ENCODE measurements around the gene TMEM147. TPM values are rescaled to one million over a fixed set of nuclear protein-coding genes. Genes with fewer than 3 reads are reported as not detected.
A peak's percentile ranks its signal among the peaks of the same experiment; 100 is the strongest.

Gene TMEM147, protein sequence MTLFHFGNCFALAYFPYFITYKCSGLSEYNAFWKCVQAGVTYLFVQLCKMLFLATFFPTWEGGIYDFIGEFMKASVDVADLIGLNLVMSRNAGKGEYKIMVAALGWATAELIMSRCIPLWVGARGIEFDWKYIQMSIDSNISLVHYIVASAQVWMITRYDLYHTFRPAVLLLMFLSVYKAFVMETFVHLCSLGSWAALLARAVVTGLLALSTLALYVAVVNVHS
- total RNA-seq: 10 to 100 TPM; 27.5 to 46.6 (median 44.2) TPM
- 37.7 TPM for total RNA-seq (2013)
- total RNA-seq: 14.5 to 74.4 (median 28.4) reads per million in 29 experiments

DNA sequence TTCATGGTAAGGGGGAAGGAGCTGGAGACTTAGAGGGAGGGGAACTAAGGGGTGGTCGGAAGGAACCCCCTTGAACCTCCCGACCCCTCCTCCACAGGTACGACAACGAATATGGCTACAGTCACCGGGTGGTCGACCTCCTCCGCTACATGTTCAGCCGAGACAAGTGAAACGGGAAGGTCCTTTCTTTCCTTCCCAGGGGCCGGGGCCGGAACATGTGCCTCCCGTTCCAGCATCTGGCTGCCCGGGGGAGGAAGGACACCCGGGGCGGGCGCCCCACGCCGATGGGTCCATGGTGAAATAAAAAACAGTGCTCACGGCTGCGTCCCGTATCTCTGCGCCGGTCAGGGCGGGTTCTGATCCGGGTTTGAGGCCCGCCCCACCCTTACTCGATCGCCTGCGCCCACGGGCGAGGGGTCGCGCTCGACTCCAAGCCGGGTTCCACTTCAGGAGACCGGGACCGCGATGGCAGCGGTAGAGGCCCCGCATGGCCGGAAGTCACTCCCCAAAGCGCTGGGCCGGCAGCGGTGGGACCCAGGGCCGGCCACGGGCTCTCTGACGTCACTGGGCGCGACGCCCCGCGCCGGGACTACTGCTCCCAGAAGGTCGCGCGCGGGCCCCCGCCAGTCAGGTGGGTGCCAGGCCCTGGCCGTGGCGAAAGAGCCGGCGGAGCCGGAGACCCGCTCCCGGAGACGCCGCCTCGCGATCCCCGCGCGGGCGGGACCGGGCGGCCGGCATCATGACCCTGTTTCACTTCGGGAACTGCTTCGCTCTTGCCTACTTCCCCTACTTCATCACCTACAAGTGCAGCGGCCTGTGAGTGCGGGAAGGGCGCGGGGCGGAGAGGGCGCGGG lies at the start of gene TMEM147:
Gene TMEM147 (plus strand): TSS at position 626 of the 854 bp plus-strand sequence. CDS start 114 bp downstream, at position 740.
- Histone ChIP-seq H3K4me1 (ENCODE audit: control insufficient read depth in 1 of 2, extremely low read depth in 1 of 2, insufficient read depth in 2 of 2, low read length in 2 of 2) (peaks cover 10 to 38% of the 10 kb centered on the region in 2 experiments), H3K4me3 (ENCODE audit: control insufficient read depth in 1 of 2, extremely low read depth in 1 of 2, low read length in 1 of 2) (peak within 1 kb of the TSS; percentile 75 to 88)
- peak within 1 kb of the TSS; percentile 86 to 87 for H3K27ac Mint-ChIP-seq

DNA sequence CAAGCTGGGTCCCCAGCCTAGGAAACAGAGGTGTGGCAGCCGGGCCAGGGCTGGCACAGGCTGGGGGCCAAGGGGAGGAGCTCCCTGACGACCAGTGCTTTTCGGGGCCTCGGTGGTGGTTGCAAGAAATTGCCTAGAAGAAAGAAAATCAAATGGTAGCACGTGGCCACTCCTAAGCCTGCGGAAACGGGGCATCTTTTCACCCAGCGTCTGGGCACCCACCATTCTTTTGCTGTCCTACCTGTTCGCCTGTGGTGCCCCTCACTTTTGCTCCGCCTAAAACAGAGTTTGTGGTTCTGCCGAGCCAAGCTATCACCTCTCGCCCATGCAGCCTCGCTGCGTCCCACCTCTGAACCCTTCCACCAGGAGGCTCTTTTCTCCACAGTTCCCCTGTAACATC lies 48.0 kb upstream of the TMEM147 start:
- Histone ChIP-seq H3K27ac (ENCODE audit: low read length) (no peak overlapping the region), H3K9me3 (no peaks in the 10 kb centered on the region), H3K27me3 (replicated peaks in 1 of 2; ENCODE audit: control insufficient read depth in 2 of 2, extremely low read depth in 1 of 2, insufficient read depth in 2 of 2, low read length in 1 of 2) (peaks cover 0 to 32% of the 10 kb centered on the region in 2 experiments), H3K4me1 (ENCODE audit: control insufficient read depth in 1 of 2, extremely low read depth in 1 of 2, insufficient read depth in 2 of 2, low read length in 2 of 2) (peaks cover 0 to 8% of the 10 kb centered on the region in 2 experiments), H3K36me3 (ENCODE audit: control insufficient read depth in 2 of 2, extremely low read depth in 1 of 2, insufficient read depth in 1 of 2, low read length in 1 of 2) (no peaks in the 10 kb centered on the region), H3K4me3 (ENCODE audit: control insufficient read depth in 1 of 2, extremely low read depth in 1 of 2, low read length in 1 of 2) (no peak overlapping the region)
- Mint-ChIP-seq H3K27me3 (peaks cover 4 to 17% of the 10 kb centered on the region in 2 donors), H3K27ac (no peak overlapping the region), H3K36me3 (no peaks in the 10 kb centered on the region), H3K9me3 (no peaks in the 10 kb centered on the region), H3K4me3 (no peak overlapping the region), H3K4me1 (peaks cover 0 to 11% (median 2%) of the 10 kb centered on the region in 3 donors)
- ChIA-PET POLR2A (no interaction called here), CTCF (interaction anchor here in 1 of 2 donors (1.0 kb wide), 1 partner anchor 28 kb away, joined by 3 read pairs; no protein-coding TSS in a partner anchor)
- ATAC-seq (replicated peaks in 1 of 4) (no peak), DNase-seq (no peak)
- 83% methylated on average over 14 of the region's 14 CpGs for WGBS (ENCODE audit: insufficient coverage)

More for the DNA sequence above, at the start of gene TMEM147:
- Histone ChIP-seq H3K9me3 (no peaks in the 10 kb centered on the region), H3K36me3 (ENCODE audit: control insufficient read depth in 2 of 2, extremely low read depth in 1 of 2, insufficient read depth in 1 of 2, low read length in 1 of 2) (peaks cover 3 to 7% of the 10 kb centered on the region in 2 donors), H3K27ac (ENCODE audit: low read length) (peak within 1 kb of the TSS; percentile 88), H3K27me3 (replicated peaks in 1 of 2; ENCODE audit: control insufficient read depth in 2 of 2, extremely low read depth in 1 of 2, insufficient read depth in 2 of 2, low read length in 1 of 2) (no peaks in the 10 kb centered on the region)
- peak; percentile 34 to 81 (median 64) for DNase-seq
- H3K9me3 Mint-ChIP-seq: no peaks in the 10 kb centered on the region
- peaks cover 35 to 40% (median 39%) of the 10 kb centered on the region in 3 donors for H3K4me1 Mint-ChIP-seq
- H3K36me3 Mint-ChIP-seq: peaks cover 8% of the 10 kb centered on the region
- ChIA-PET CTCF (interaction anchor here in 1 of 2 donors (0.6 kb wide), 1 partner anchor 320 kb away, joined by 3 read pairs; no protein-coding TSS in a partner anchor), POLR2A (no interaction called here)
- peak within 1 kb of the TSS; percentile 83 to 89 (median 84) for H3K4me3 Mint-ChIP-seq
- peak; percentile 90 to 92 (median 92) for ATAC-seq (replicated peaks in 1 of 4)
- no peaks in the 10 kb centered on the region for H3K27me3 Mint-ChIP-seq
- under 1% methylated on average over 76 of the region's 85 CpGs for WGBS (ENCODE audit: insufficient coverage)

- no peaks in the 10 kb centered on the region for H3K9me3 ChIP-seq
- H3K4me1 Mint-ChIP-seq: peaks cover 0 to 11% (median 2%) of the 10 kb centered on the region in 3 donors
- peaks cover 4 to 13% of the 10 kb centered on the region in 2 donors for H3K27me3 Mint-ChIP-seq
- WGBS (ENCODE audit: insufficient coverage): 95% methylated on average over 2 of the region's 3 CpGs
- H3K9me3 Mint-ChIP-seq: no peaks in the 10 kb centered on the region
- no peak for DNase-seq
- H3K36me3 ChIP-seq (ENCODE audit: control insufficient read depth in 2 of 2, extremely low read depth in 1 of 2, insufficient read depth in 1 of 2, low read length in 1 of 2): no peaks in the 10 kb centered on the region
- H3K27ac ChIP-seq (ENCODE audit: low read length): no peak overlapping the region
- no peak overlapping the region for H3K4me3 ChIP-seq (ENCODE audit: control insufficient read depth in 1 of 2, extremely low read depth in 1 of 2, low read length in 1 of 2)
- no peak overlapping the region for H3K27ac Mint-ChIP-seq
- POLR2A ChIA-PET: no interaction called here
- H3K4me3 Mint-ChIP-seq: no peak overlapping the region
- H3K36me3 Mint-ChIP-seq: no peaks in the 10 kb centered on the region
- CTCF ChIA-PET: no interaction called here
- peaks cover 0 to 34% of the 10 kb centered on the region in 2 experiments for H3K27me3 ChIP-seq (replicated peaks in 1 of 2; ENCODE audit: control insufficient read depth in 2 of 2, extremely low read depth in 1 of 2, insufficient read depth in 2 of 2, low read length in 1 of 2)
- no peak for ATAC-seq (replicated peaks in 1 of 4)
- peaks cover 0 to 8% of the 10 kb centered on the region in 2 experiments for H3K4me1 ChIP-seq (ENCODE audit: control insufficient read depth in 1 of 2, extremely low read depth in 1 of 2, insufficient read depth in 2 of 2, low read length in 2 of 2)
Measured at GRCh38 chr19:35498220-35498619, 47.2 kb upstream of the TMEM147 start.

DNA sequence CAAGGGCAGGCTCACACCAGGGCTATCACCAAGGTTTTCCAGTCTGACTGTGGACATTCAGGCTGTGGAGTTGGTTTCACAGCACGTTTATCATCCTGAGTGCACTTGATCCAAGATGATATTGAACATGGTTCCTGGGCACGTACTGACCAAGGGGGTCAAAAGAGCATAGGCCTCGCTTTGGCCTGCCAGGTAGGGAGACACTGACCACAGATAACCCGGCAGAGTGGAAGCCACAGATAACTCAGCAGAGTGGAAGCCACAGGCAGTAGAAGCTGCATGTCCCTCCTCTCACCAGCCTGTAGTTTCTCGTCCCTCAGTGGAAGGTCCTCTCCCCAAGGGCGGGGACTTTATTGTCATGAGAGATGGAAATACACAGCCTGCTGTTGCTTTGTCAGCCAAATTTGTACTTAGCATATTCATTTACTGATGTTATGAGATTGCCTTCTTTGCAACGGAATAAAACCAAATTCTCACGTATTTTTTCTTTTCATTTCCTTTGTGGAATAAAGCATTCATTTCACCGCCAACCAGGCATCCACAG lies 46.4 kb upstream of the TMEM147 start:
- ChIA-PET CTCF (interaction anchor here in 1 of 2 donors (0.8 kb wide), 1 partner anchor 88 kb away, joined by 3 read pairs; no protein-coding TSS in a partner anchor), POLR2A (no interaction called here)
- Mint-ChIP-seq H3K4me3 (no peak overlapping the region), H3K27me3 (peaks cover 6 to 12% of the 10 kb centered on the region in 2 donors), H3K4me1 (peaks cover 0 to 11% (median 2%) of the 10 kb centered on the region in 3 donors), H3K27ac (no peak overlapping the region), H3K36me3 (no peaks in the 10 kb centered on the region), H3K9me3 (no peaks in the 10 kb centered on the region)
- DNase-seq (no peak), ATAC-seq (replicated peaks in 1 of 4) (no peak)
- no peak overlapping the region for H3K27ac ChIP-seq (ENCODE audit: low read length)
- H3K4me1 ChIP-seq (ENCODE audit: control insufficient read depth in 1 of 2, extremely low read depth in 1 of 2, insufficient read depth in 2 of 2, low read length in 2 of 2): peaks cover 0 to 8% of the 10 kb centered on the region in 2 experiments
- H3K36me3 ChIP-seq (ENCODE audit: control insufficient read depth in 2 of 2, extremely low read depth in 1 of 2, insufficient read depth in 1 of 2, low read length in 1 of 2): no peaks in the 10 kb centered on the region
- H3K9me3 ChIP-seq: no peaks in the 10 kb centered on the region
- H3K4me3 ChIP-seq (ENCODE audit: control insufficient read depth in 1 of 2, extremely low read depth in 1 of 2, low read length in 1 of 2): no peak overlapping the region
- 70% methylated on average over 6 of the region's 9 CpGs for WGBS (ENCODE audit: insufficient coverage)
- peaks cover 0 to 33% of the 10 kb centered on the region in 2 experiments for H3K27me3 ChIP-seq (replicated peaks in 1 of 2; ENCODE audit: control insufficient read depth in 2 of 2, extremely low read depth in 1 of 2, insufficient read depth in 2 of 2, low read length in 1 of 2)

- H3K4me1 Mint-ChIP-seq: peaks cover 0 to 4% (median 0%) of the 10 kb centered on the region in 3 donors
- H3K4me3 ChIP-seq (ENCODE audit: control insufficient read depth in 1 of 2, extremely low read depth in 1 of 2, low read length in 1 of 2): no peak overlapping the region
- no peaks in the 10 kb centered on the region for H3K36me3 Mint-ChIP-seq
- ChIA-PET CTCF (no interaction called here), POLR2A (no interaction called here)
- 85% methylated on average over 4 of the region's 10 CpGs for WGBS (ENCODE audit: insufficient coverage)
- no peak for ATAC-seq (replicated peaks in 1 of 4)
- peaks cover 13 to 17% of the 10 kb centered on the region in 2 donors for H3K27me3 Mint-ChIP-seq
- H3K36me3 ChIP-seq (ENCODE audit: control insufficient read depth in 2 of 2, extremely low read depth in 1 of 2, insufficient read depth in 1 of 2, low read length in 1 of 2): no peaks in the 10 kb centered on the region
- H3K27ac Mint-ChIP-seq: no peak overlapping the region
- no peaks in the 10 kb centered on the region for H3K9me3 Mint-ChIP-seq
- H3K27ac ChIP-seq (ENCODE audit: low read length): no peak overlapping the region
- H3K9me3 ChIP-seq: no peaks in the 10 kb centered on the region
- DNase-seq: no peak
- H3K4me1 ChIP-seq (ENCODE audit: control insufficient read depth in 1 of 2, extremely low read depth in 1 of 2, insufficient read depth in 2 of 2, low read length in 2 of 2): peaks cover 0 to under 1% of the 10 kb centered on the region in 2 experiments
- H3K4me3 Mint-ChIP-seq: no peak overlapping the region
- H3K27me3 ChIP-seq (replicated peaks in 1 of 2; ENCODE audit: control insufficient read depth in 2 of 2, extremely low read depth in 1 of 2, insufficient read depth in 2 of 2, low read length in 1 of 2): peaks cover 0 to 24% of the 10 kb centered on the region in 2 experiments
Measured at GRCh38 chr19:35500611-35501010, 44.8 kb upstream of the TMEM147 start.

DNA sequence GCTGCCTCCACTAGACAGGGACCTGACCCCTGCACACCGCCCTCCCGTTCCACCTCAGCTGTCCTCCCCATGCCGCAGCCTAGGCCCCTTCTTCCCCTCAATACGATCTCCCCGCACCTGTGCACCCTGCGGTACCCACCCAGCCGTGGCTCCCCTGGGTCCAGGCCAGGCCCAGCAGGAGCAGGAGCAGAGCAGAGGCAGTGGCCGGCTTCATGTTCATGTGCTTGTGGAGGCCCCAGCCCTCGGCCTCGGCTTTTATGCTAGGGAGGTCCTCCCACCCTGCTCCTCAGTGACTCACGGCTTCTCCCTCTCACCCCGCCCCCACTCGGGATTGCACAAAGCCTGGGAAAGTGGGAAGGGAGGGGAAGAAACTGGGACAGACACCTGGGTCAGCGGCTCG lies 43.7 kb upstream of the TMEM147 start:
- CTCF ChIA-PET: no interaction called here
- DNase-seq (no peak), ATAC-seq (replicated peaks in 1 of 4) (no peak)
- Mint-ChIP-seq H3K27me3 (peaks cover 13 to 19% of the 10 kb centered on the region in 2 donors), H3K36me3 (no peaks in the 10 kb centered on the region), H3K27ac (no peak overlapping the region), H3K9me3 (no peaks in the 10 kb centered on the region), H3K4me1 (peaks cover 0 to 4% (median 0%) of the 10 kb centered on the region in 3 donors), H3K4me3 (no peak overlapping the region)
- POLR2A ChIA-PET: no interaction called here
- no peak overlapping the region for H3K4me3 ChIP-seq (ENCODE audit: control insufficient read depth in 1 of 2, extremely low read depth in 1 of 2, low read length in 1 of 2)
- peaks cover 0 to 27% of the 10 kb centered on the region in 2 experiments for H3K27me3 ChIP-seq (replicated peaks in 1 of 2; ENCODE audit: control insufficient read depth in 2 of 2, extremely low read depth in 1 of 2, insufficient read depth in 2 of 2, low read length in 1 of 2)
- H3K27ac ChIP-seq (ENCODE audit: low read length): no peak overlapping the region
- H3K4me1 ChIP-seq (ENCODE audit: control insufficient read depth in 1 of 2, extremely low read depth in 1 of 2, insufficient read depth in 2 of 2, low read length in 2 of 2): no peaks in the 10 kb centered on the region
- 93% methylated on average over 7 of the region's 15 CpGs for WGBS (ENCODE audit: insufficient coverage)
- no peaks in the 10 kb centered on the region for H3K36me3 ChIP-seq (ENCODE audit: control insufficient read depth in 2 of 2, extremely low read depth in 1 of 2, insufficient read depth in 1 of 2, low read length in 1 of 2)
- H3K9me3 ChIP-seq: no peaks in the 10 kb centered on the region

All from T-cell (primary cell).